ENCODE data around the gene ZNF263. TPM values are rescaled to one million over a fixed set of nuclear protein-coding genes. Genes with fewer than 3 reads are reported as not detected.

Gene ZNF263
- total RNA-seq: 34.4 and 35.0 TPM in 2 replicates

DNA sequence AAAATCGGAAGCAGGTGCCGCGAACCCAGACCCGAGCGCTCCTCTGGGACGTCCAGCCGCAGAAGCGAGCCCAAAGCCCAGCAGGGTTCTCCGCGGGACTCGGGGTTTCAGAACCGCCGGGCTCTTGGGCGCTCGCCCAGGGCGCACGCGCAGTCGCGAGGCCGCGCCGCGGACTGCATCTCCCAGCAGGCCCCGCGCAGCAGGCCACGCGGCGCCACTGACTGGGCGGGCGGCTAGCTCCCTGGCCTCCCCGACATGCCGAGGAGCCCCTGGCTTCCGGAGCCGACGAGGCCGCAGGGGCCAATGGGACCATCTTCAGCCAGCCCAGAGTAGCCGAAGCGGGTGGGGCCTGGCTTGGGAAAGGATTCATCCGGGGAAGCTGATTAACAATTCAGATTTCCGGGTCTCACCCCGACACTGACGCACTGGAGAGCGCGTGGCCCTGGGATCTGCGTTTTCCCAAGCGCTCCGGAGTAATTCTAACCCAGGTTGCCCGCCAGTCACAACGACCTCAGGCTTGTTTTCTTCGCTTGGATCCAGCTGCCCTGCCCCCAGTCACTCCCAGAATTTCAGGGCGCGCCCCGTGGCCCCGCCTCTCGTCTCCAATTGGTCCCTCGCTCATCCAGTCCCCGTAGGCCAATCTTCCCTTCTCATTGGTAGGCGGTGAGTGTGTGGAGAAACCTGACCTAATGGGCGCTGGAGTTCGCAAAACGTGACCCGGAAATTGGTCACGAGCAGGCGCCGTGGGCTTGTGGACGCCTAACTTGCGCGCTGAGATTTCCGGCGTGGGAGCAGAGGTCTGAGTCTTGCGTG lies at the start of gene ZNF263:
ZNF263 (plus strand) TSS at position 762 of the 813 bp plus-strand sequence. CDS start 328 bp downstream, outside the sequence.

DNA sequence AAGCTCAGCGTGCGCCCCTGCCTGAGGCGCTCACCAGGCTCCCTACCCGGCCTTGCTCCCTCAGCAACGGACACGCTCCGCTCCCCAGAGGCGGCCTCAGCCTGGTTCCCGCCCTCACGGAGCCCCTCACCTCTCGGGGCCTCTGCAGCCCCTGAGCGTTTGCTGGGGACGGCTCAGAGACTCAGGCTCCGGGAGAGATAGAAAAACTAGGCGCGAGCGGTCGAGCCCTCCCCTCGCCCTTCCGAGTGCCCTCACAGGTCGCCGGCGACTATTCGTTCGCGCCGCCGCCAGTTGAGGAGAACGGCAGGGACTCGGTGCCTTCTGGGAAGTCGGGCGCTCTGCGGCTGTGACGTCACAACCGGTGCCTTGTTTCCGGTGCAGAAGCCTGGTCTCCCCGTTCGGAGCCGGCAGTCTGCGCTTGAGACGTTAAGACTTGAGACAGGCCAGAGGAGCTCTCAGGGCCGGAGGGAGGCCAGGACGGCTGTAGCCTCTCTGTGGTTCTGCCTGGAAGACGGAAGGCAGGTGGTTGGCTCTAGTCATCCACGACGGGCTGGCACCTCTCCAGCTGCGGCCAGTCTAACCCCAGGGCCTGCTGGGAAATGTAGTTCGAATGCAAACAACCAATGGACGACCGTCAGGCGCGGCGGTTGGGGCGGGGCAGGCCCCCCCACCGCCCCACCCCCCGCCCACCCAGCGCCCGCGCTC lies 48.3 kb upstream of the ZNF263 start, which contains the start of gene ZNF200:
ZNF200 (minus strand) TSS at position 302 of the 705 bp plus-strand sequence. CDS start 1,403 bp downstream, outside the sequence.

DNA sequence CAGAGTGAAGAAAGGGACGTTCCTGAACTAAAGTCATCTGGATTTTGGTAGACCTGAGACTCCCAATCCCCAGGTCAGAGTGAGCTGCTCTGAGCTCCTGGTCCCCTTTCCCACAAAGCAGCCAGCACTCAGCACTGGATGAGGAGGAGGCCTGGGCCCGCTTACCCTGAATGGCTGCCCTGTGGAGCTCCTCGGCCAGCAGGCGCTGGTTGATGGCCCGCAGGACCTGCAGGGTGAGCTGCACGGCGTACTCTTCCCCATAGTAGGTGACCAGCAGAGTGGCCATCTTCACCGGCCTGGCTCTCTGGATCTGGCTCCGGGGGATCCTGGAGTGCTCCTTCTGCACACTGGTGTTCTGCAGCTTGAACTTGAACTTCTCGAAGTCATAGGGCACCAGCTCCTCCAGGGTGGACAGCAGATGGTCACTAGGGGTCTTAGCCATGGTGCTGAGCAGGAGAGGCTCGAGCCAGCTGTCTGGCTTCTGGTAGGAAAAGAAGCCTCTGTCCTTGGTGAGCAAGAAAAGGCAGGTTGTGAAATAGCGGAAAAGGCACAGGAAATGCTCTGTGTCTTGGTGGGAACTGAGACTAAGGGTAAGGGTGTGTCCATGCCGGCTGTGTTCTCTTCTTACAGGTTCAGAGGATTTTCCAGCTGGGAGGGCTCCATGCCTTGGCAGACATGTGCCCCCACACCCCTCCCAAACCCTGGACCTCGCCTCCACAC lies 27.0 kb upstream of the ZNF263 start, which contains the start of gene MEFV:
MEFV (minus strand) TSS at position 488 of the 720 bp plus-strand sequence; CDS start at position 442, 46 bp downstream.

DNA sequence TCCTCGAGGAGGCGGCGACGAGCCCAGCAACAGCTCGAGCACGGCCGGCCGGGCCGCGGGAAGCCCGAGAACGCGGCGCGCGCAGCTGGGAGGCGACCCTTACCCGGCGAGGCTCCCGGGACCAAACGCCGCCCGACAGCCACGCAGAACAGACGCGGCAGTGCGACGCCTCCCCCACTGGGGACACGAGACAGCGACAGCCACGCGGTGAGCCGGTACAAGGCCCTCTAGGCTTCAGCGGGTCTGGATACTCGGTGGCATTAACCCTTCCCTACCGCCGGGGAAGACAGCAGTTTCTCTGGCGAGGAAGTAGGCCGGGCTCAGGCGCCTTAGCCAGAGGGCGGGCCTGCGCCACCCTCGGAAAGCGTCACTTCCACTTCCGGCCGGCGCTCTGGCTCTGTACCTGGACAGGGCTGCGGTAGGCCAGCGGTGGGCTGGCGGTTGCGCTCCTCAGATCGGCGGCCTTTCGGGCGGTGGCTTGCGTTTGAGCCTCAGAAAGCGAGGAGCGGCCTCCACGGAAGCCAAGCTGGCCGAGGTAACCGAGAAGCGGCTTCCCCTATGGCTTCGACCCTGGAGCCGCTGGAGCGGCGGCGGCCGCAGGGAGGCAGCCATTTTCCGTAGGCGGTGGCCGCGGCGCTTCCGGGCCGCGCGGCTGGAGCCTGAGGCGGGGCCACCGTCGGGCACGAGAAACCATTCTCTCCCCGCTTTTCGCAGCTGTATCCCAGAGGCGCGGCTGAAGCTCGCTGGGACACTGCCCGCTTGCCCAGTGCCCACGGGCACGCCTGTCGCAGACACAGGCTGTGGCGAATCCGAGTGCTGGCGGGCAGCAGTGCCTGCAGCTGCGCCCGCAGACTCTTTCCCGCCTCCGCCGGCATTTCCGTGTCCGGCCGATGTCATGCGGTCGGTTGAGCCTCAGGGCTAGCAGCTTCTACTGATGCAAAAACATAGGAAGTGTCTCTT lies 22.1 kb downstream of the ZNF263 start, which contains the start of the genes TIGD7 and ZNF75A:
TIGD7 (minus strand) TSS at position 322 of the 960 bp plus-strand sequence. CDS start 4,816 bp downstream, outside the sequence.
ZNF75A (plus strand) TSS at position 389 of the 960 bp plus-strand sequence. CDS start 2,932 bp downstream, outside the sequence.

Other genes starting within 250 kb of the ZNF263 start
- not detected in 2 replicates for gene BICDL2, start 246.5 kb upstream of the ZNF263 start, total RNA-seq
- gene MMP25, start 236.9 kb upstream of the ZNF263 start, total RNA-seq: under 0.01 and 0.07 TPM in 2 replicates
- 45.9 and 55.4 TPM in 2 replicates for gene IL32, start 217.9 kb upstream of the ZNF263 start, total RNA-seq
- gene ZSCAN10, start 184.2 kb upstream of the ZNF263 start, total RNA-seq: not detected in 2 replicates
- gene ZNF205, start 170.9 kb upstream of the ZNF263 start, total RNA-seq: 12.0 and 20.7 TPM in 2 replicates
- gene ZNF213, start 148.5 kb upstream of the ZNF263 start, total RNA-seq: 6.2 and 6.6 TPM in 2 replicates
- gene OR1F1, start 95.3 kb upstream of the ZNF263 start, total RNA-seq: 0.14 TPM in 1 of 2 replicates, not detected in the other
- 11.2 and 14.1 TPM in 2 replicates for gene ZNF200, start 48.3 kb upstream of the ZNF263 start, total RNA-seq
- under 0.01 TPM in 1 of 2 replicates, not detected in the other for gene MEFV, start 26.9 kb upstream of the ZNF263 start, total RNA-seq
- gene TIGD7, start 21.9 kb downstream of the ZNF263 start, total RNA-seq: 3.6 and 7.0 TPM in 2 replicates
- gene ZNF75A, start 22.0 kb downstream of the ZNF263 start, total RNA-seq: 28.8 and 32.0 TPM in 2 replicates
- not detected in 2 replicates for gene OR2C1, start 72.4 kb downstream of the ZNF263 start, total RNA-seq
- 10.4 and 12.2 TPM in 2 replicates for gene ZSCAN32, start 117.5 kb downstream of the ZNF263 start, total RNA-seq
- gene ZNF174, start 117.7 kb downstream of the ZNF263 start, total RNA-seq: 10.2 TPM in 2 replicates
- gene ZNF597, start 160.0 kb downstream of the ZNF263 start, total RNA-seq: 2.7 and 3.5 TPM in 2 replicates
- 14.9 and 19.8 TPM in 2 replicates for gene NAA60, start 160.2 kb downstream of the ZNF263 start, total RNA-seq
- gene C16orf90, start 212.0 kb downstream of the ZNF263 start, total RNA-seq: not detected in 2 replicates
- 15.8 and 20.1 TPM in 2 replicates for gene CLUAP1, start 217.5 kb downstream of the ZNF263 start, total RNA-seq

Measured in thoracic aorta endothelial cell (primary cell).